OCI-LY1 (cell line): Measurements from ENCODE around the gene WNT9B.

ENCODE experiments used
- H2AFZ ChIP-seq: fragments of 200-600 bp; sonication (generic), shearing (Covaris generic); 2 replicates; pipeline ENCODE4 v1.6.0; 2014; ENCODE audit warnings: antibody characterized with exemption, mild to moderate bottlenecking, low read length
- H3F3A ChIP-seq: fragments of 200-600 bp; sonication (generic), shearing (Covaris generic); 2 replicates; pipeline ENCODE4 v1.6.0; 2014; ENCODE audit warnings: mild to moderate bottlenecking, antibody characterized with exemption, low read length, moderate library complexity; ENCODE audit not compliant: insufficient read depth
- H3K27ac ChIP-seq: fragments of 200-600 bp; sonication (generic); 2 replicates; pipeline ENCODE4 v1.5.1; 2014; ENCODE audit warnings: low read length, mixed run types, mild to moderate bottlenecking, low read depth; ENCODE audit not compliant: poor library complexity, severe bottlenecking
- H3K27me3 ChIP-seq: fragments of 200-600 bp; sonication (generic); 2 replicates; pipeline ENCODE4 v1.6.0; 2014; ENCODE audit warnings: antibody characterized with exemption, mild to moderate bottlenecking, low read length, moderate library complexity; ENCODE audit not compliant: insufficient read depth
- H3K36me3 ChIP-seq: fragments of 200-600 bp; sonication (generic); 2 replicates; pipeline ENCODE4 v1.6.1; 2014; ENCODE audit warnings: mild to moderate bottlenecking, antibody characterized with exemption, low read length, moderate library complexity, mixed read lengths; ENCODE audit not compliant: insufficient read depth
- H3K4me1 ChIP-seq: fragments of 200-600 bp; sonication (generic); 2 replicates; pipeline ENCODE4 v1.5.1; 2014; ENCODE audit warnings: mild to moderate bottlenecking, low read length, moderate library complexity; ENCODE audit not compliant: insufficient read depth, severe bottlenecking
- H3K4me2 ChIP-seq: fragments of 200-600 bp; sonication (generic), shearing (Covaris generic); 2 replicates; pipeline ENCODE4 v1.6.1; 2014; ENCODE audit warnings: low read length
- H3K4me3 ChIP-seq: fragments of 200-600 bp; sonication (generic); 2 replicates; pipeline ENCODE4 v1.5.1; 2014; ENCODE audit warnings: low read length, low read depth, mild to moderate bottlenecking, mixed read lengths; ENCODE audit not compliant: poor library complexity, severe bottlenecking
- H3K79me2 ChIP-seq: fragments of 200-600 bp; shearing (Covaris generic); 2 replicates; pipeline ENCODE4 v1.6.1; 2016; ENCODE audit warnings: mixed run types, low read length, mixed read lengths; ENCODE audit not compliant: insufficient read depth
- H3K9ac ChIP-seq: fragments of 200-600 bp; sonication (generic), shearing (Covaris generic); 2 replicates; pipeline ENCODE4 v1.6.1; 2014; ENCODE audit warnings: mild to moderate bottlenecking, low read length, mixed read lengths
- H3K9me2 ChIP-seq: fragments of 200-600 bp; sonication (generic), shearing (Covaris generic); 2 replicates; pipeline ENCODE4 v1.6.1; 2014; ENCODE audit warnings: low read depth, mild to moderate bottlenecking, low read length, mixed read lengths
- H3K9me3 ChIP-seq: fragments of 200-600 bp; shearing (Covaris generic); 2 replicates; pipeline ENCODE4 v1.6.1; 2014; ENCODE audit warnings: low read length, mixed read lengths
- H4K20me1 ChIP-seq: fragments of 200-600 bp; sonication (generic), shearing (Covaris generic); 2 replicates; pipeline ENCODE4 v1.6.0; 2016; ENCODE audit warnings: mild to moderate bottlenecking, low read length; ENCODE audit not compliant: insufficient read depth
- EZH2 ChIP-seq: fragments of 200-600 bp; sonication (generic), shearing (Covaris generic); IDR thresholded peaks from 2 replicates; pipeline ENCODE4 v1.8.0; 2017; ENCODE audit warnings: borderline replicate concordance, mixed run types, mild to moderate bottlenecking, antibody characterized with exemption, low read length, moderate library complexity, mixed read lengths
- TF ChIP-seq, protein P1 (sequence below): fragments of 200-600 bp; sonication (generic), shearing (Covaris generic); IDR thresholded peaks from 2 replicates; pipeline ENCODE4 v1.5.1; 2017; ENCODE audit warnings: mild to moderate bottlenecking, antibody characterized with exemption, low read length, moderate library complexity, mixed read lengths

Gene WNT9B

DNA sequence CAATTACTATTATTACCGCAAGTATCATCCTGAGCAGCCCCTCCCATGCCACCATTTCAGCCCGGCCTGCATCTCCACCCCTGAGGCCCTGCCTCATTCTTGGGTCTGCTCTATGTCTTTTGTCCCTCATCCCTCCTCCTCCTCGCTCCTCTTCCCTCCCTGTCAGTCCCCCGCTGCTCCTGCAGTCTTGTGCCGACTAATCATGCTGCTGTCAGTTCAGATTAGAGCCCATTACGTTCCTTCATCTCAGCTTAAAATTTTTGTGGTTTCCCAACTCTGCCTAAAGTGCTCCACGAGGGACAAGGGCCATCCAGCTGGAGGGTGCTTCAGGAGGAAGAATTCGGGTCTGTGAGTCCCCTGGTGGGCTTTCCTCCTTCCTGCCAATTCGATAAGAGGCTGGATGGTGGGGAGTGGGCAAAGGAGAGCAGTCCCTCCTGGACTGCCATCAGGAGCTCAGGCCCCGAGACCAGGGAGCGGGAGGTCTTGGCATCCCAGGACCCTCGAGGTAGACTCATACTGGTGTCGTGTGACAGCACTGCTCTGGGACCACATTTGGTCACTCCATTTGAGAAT, 38.7 kb downstream of the WNT9B start:
- TF ChIP-seq EZH2: no peak
- TF ChIP-seq, protein P1, sequence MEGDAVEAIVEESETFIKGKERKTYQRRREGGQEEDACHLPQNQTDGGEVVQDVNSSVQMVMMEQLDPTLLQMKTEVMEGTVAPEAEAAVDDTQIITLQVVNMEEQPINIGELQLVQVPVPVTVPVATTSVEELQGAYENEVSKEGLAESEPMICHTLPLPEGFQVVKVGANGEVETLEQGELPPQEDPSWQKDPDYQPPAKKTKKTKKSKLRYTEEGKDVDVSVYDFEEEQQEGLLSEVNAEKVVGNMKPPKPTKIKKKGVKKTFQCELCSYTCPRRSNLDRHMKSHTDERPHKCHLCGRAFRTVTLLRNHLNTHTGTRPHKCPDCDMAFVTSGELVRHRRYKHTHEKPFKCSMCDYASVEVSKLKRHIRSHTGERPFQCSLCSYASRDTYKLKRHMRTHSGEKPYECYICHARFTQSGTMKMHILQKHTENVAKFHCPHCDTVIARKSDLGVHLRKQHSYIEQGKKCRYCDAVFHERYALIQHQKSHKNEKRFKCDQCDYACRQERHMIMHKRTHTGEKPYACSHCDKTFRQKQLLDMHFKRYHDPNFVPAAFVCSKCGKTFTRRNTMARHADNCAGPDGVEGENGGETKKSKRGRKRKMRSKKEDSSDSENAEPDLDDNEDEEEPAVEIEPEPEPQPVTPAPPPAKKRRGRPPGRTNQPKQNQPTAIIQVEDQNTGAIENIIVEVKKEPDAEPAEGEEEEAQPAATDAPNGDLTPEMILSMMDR: no peak
- Histone ChIP-seq H3K4me2 (no peak overlapping the region), H3K4me3 (no peak overlapping the region), H3K9me2 (no peaks in the 10 kb centered on the region), H4K20me1 (no peaks in the 10 kb centered on the region), H3K27me3 (0 out of 2 replicates have a peak, but pooled peaks cover 4% of the 10 kb centered on the region), H3F3A (no peaks in the 10 kb centered on the region), H3K27ac (no peak overlapping the region), H3K4me1 (no peaks in the 10 kb centered on the region), H2AFZ (no peak overlapping the region), H3K9ac (no peak overlapping the region), H3K79me2 (no peaks in the 10 kb centered on the region), H3K9me3 (no peaks in the 10 kb centered on the region), H3K36me3 (no peaks in the 10 kb centered on the region)

DNA sequence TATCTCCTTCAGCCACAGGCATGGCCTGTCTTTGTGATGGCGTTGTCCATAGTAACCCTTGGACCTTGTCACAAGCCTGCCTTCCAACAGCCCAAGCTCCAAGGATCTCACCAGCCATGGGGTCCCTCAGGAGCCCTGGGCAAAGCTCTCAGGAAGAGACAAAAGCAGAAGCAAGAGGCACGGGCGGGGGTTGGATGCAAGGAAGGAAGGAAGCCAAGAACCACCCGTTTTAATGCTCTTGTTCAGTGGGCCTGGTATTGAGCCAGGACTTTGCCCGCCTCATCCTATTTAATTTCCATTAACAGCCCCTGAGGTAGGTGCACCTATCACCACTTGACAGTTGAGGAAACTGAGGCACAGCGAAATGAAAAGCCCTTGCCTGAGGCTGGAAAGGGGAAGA, 39.3 kb downstream of the WNT9B start:
- Histone ChIP-seq H3K4me1 (no peaks in the 10 kb centered on the region), H3K9me3 (no peaks in the 10 kb centered on the region), H3K4me2 (no peak overlapping the region), H2AFZ (no peak overlapping the region), H3K79me2 (no peaks in the 10 kb centered on the region), H3K4me3 (no peak overlapping the region), H3F3A (no peaks in the 10 kb centered on the region), H3K9me2 (no peaks in the 10 kb centered on the region), H4K20me1 (no peaks in the 10 kb centered on the region), H3K27ac (no peak overlapping the region), H3K27me3 (0 out of 2 replicates have a peak, but pooled peaks cover 4% of the 10 kb centered on the region), H3K9ac (no peak overlapping the region), H3K36me3 (no peaks in the 10 kb centered on the region)
- no peak for TF ChIP-seq EZH2
- TF ChIP-seq, protein P1: no peak

DNA sequence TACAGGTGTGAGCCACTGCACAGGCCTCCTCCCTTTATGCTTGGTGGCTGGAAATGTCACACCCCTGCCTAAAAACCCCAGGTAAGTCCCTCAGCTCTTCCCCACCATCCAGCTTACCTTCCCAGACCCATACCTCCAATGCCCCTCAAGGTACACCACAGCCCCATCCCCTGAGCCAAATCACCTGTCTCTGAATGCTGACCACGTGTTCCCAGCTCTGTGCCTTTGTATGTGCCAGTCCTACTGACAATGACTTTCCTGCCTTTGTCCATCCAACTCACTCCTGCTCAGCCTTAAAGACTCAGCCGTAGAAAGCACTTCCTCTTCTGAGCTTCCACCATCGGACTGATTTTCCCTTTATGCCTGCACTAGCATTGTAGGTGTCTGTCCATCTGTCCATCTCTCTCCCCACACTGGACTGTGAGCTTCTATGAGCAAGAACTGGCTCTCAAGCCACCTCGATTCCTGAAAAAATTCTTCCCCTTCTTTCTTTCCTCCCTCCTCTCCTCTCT, 40.9 kb downstream of the WNT9B start:
- H3K4me3 ChIP-seq: no peak overlapping the region
- no peaks in the 10 kb centered on the region for H3F3A ChIP-seq
- H3K79me2 ChIP-seq: no peaks in the 10 kb centered on the region
- no peak overlapping the region for H3K27ac ChIP-seq
- H4K20me1 ChIP-seq: no peaks in the 10 kb centered on the region
- no peak overlapping the region for H3K4me2 ChIP-seq
- 0 out of 2 replicates have a peak, but pooled peaks cover 4% of the 10 kb centered on the region for H3K27me3 ChIP-seq
- no peak overlapping the region for H3K9ac ChIP-seq
- no peaks in the 10 kb centered on the region for H3K36me3 ChIP-seq
- H2AFZ ChIP-seq: no peak overlapping the region
- no peaks in the 10 kb centered on the region for H3K9me2 ChIP-seq
- no peaks in the 10 kb centered on the region for H3K4me1 ChIP-seq
- H3K9me3 ChIP-seq: no peaks in the 10 kb centered on the region
- TF ChIP-seq, protein P1: no peak
- no peak for TF ChIP-seq EZH2
